SK-N-SH (cell line): ENCODE results near the gene PMM2. TPM values are rescaled to one million over a fixed set of nuclear protein-coding genes. Genes with fewer than 3 reads are reported as not detected.

Experiments used
- CTCF ChIA-PET: fragments of 300-600, 350-600 bp; formaldehyde crosslinking; extraction: SDS; loops from one replicate; lab custom pipeline; 2021; lab: Yijun Ruan, JAX
- POLR2A ChIA-PET: fragments of 350-600 bp; sonication (Branson Sonifier 250); formaldehyde crosslinking; extraction: SDS; loops from one replicate; lab custom pipeline; 2020; ENCODE audit warnings: antibody characterized with exemption, inconsistent platforms; lab: Yijun Ruan, JAX
- DNase-seq: peaks from one replicate; pipeline ENCODE4 v3.0.0; 2012
- H2AFZ ChIP-seq: fragments of 200-600 bp; sonication (generic); 2 replicates; pipeline ENCODE4 v1.8.1; 2016; ENCODE audit warnings: antibody characterized with exemption, mild to moderate bottlenecking, low read depth
- H3F3A ChIP-seq: fragments of 200-600 bp; sonication (generic); replicated peaks from 2 replicates; pipeline ENCODE3; 2016; ENCODE audit warnings: antibody characterized with exemption, mild to moderate bottlenecking; ENCODE audit not compliant: insufficient read depth
- H3K27ac ChIP-seq, 2 experiments: fragments of 200-500 bp in 1 of 2; fragments of 200-600 bp in 1 of 2; sonication (Bioruptor generic) in 1 of 2; sonication (generic), shearing (Covaris generic) in 1 of 2; 2 replicates each; pipeline versions ENCODE4 v1.5.1 to v1.6.1; 2014 to 2016; ENCODE audit warnings: low read depth in 2 of 2, inconsistent platforms in 1 of 2, low read length in 1 of 2, mild to moderate bottlenecking in 1 of 2, mixed read lengths in 1 of 2
- H3K27me3 ChIP-seq: fragments of 200-600 bp; sonication (generic), shearing (Covaris generic); 2 replicates; pipeline ENCODE4 v1.6.1; 2016; ENCODE audit warnings: mixed run types; ENCODE audit not compliant: insufficient read depth
- H3K36me3 ChIP-seq, 2 experiments: fragments of 200-500 bp in 1 of 2; fragments of 200-600 bp in 1 of 2; sonication (Bioruptor generic) in 1 of 2; sonication (generic) in 1 of 2; replicated peaks in 1 of 2; 2 replicates each; pipeline versions ENCODE3 to v1.5.1; 2014 to 2016; ENCODE audit warnings: low read length in 1 of 2, mild to moderate bottlenecking in 1 of 2; ENCODE audit not compliant: insufficient read depth in 2 of 2, control insufficient read depth in 1 of 2
- H3K4me1 ChIP-seq, 2 experiments: fragments of 200-500 bp in 1 of 2; fragments of 200-600 bp in 1 of 2; sonication (Bioruptor generic) in 1 of 2; sonication (generic), shearing (Covaris generic) in 1 of 2; 2 replicates each; pipeline versions ENCODE4 v1.5.1 to v1.6.1; 2014 to 2016; ENCODE audit warnings: low read depth in 1 of 2, low read length in 1 of 2, mixed run types in 1 of 2; ENCODE audit not compliant: insufficient read depth in 2 of 2, control insufficient read depth in 1 of 2
- H3K4me2 ChIP-seq: fragments of 200-600 bp; sonication (generic), shearing (Covaris generic); 2 replicates; pipeline ENCODE4 v1.6.1; 2017; ENCODE audit warnings: mixed run types
- H3K4me3 ChIP-seq, 2 experiments: fragments of 200-500 bp in 1 of 2; fragments of 200-600 bp in 1 of 2; sonication (Bioruptor generic) in 1 of 2; sonication (generic), shearing (Covaris generic) in 1 of 2; 2 replicates each; pipeline versions ENCODE4 v1.5.1 to v1.8.1; 2014 to 2016; ENCODE audit warnings: low read depth in 2 of 2, inconsistent platforms in 1 of 2, low read length in 1 of 2, mild to moderate bottlenecking in 1 of 2, mixed read lengths in 1 of 2, moderate library complexity in 1 of 2
- H3K79me2 ChIP-seq: fragments of 200-600 bp; sonication (generic); 2 replicates; pipeline ENCODE4 v1.8.1; 2017; ENCODE audit warnings: mild to moderate bottlenecking; ENCODE audit not compliant: insufficient read depth
- H3K9ac ChIP-seq: fragments of 200-600 bp; sonication (generic); 2 replicates; pipeline ENCODE4 v1.6.1; 2017; ENCODE audit warnings: mixed run types
- H3K9me2 ChIP-seq: fragments of 200-600 bp; sonication (generic); 2 replicates; pipeline ENCODE4 v1.6.1; 2017; ENCODE audit warnings: mixed run types
- H3K9me3 ChIP-seq: fragments of 200-600 bp; sonication (generic); 2 replicates; pipeline ENCODE4 v1.6.1; 2017; ENCODE audit warnings: mixed run types, mild to moderate bottlenecking, moderate library complexity
- H4K20me1 ChIP-seq: fragments of 200-600 bp; sonication (generic); 2 replicates; pipeline ENCODE4 v1.6.1; 2017; ENCODE audit warnings: mild to moderate bottlenecking, mixed run types; ENCODE audit not compliant: insufficient read depth
- CHD2 ChIP-seq: fragments of 150-350 bp; IDR thresholded peaks from 2 replicates; pipeline ENCODE4 v1.6.1; 2018; ENCODE audit warnings: low read length; ENCODE audit not compliant: partially characterized antibody
- EP300 ChIP-seq, 2 experiments: IDR thresholded peaks; 2 replicates each; pipeline versions ENCODE4 v1.4.0 to v1.6.1; 2012; ENCODE audit warnings: borderline replicate concordance in 1 of 2, low read depth in 1 of 2, low read length in 1 of 2
- EZH2phosphoT487 ChIP-seq: fragments of 200-600 bp; sonication (generic); IDR thresholded peaks from 2 replicates; pipeline ENCODE4 v1.6.1; 2017; ENCODE audit warnings: low read depth, mixed run types, mild to moderate bottlenecking, antibody characterized with exemption, moderate library complexity, borderline replicate concordance
- FOXJ3 ChIP-seq: sonication (generic); formaldehyde crosslinking; IDR thresholded peaks from 2 replicates; pipeline ENCODE4 v1.5.1; 2020; ENCODE audit warnings: mild to moderate bottlenecking, missing genetic modification reagents
- GATA2 ChIP-seq: sonication (generic); formaldehyde crosslinking; IDR thresholded peaks from 2 replicates; pipeline ENCODE4 v1.5.0; 2020; ENCODE audit warnings: mild to moderate bottlenecking, missing genetic modification reagents
- MEF2A ChIP-seq: IDR thresholded peaks from 2 replicates; pipeline ENCODE4 v1.4.0; 2012; ENCODE audit warnings: low read depth, borderline replicate concordance
- MXI1 ChIP-seq: IDR thresholded peaks from 2 replicates; pipeline ENCODE4 v1.6.1; 2012; ENCODE audit warnings: mild to moderate bottlenecking, low read depth, low read length, improper control_type of control experiment
- NFIC ChIP-seq: IDR thresholded peaks from 2 replicates; pipeline ENCODE4 v1.4.0; 2012; ENCODE audit warnings: borderline replicate concordance
- NRF1 ChIP-seq: IDR thresholded peaks from 2 replicates; pipeline ENCODE4 v1.6.1; 2012; ENCODE audit warnings: low read depth, mild to moderate bottlenecking, low read length
- PBX3 ChIP-seq: IDR thresholded peaks from 2 replicates; pipeline ENCODE4; 2012
- POLR2AphosphoS5 ChIP-seq: IDR thresholded peaks from 2 replicates; pipeline ENCODE4 v1.6.1; 2012; ENCODE audit warnings: low read depth, low read length
- RAD21 ChIP-seq: IDR thresholded peaks from 2 replicates; pipeline ENCODE4 v1.6.1; 2012; ENCODE audit warnings: mild to moderate bottlenecking, low read length
- RCOR1 ChIP-seq: fragments of 150-350 bp; IDR thresholded peaks from 2 replicates; pipeline ENCODE4 v1.6.1; 2017; ENCODE audit warnings: antibody characterized with exemption, low read length
- RXRA ChIP-seq: IDR thresholded peaks from 2 replicates; pipeline ENCODE4 v1.4.0; 2012; ENCODE audit warnings: low read depth, mild to moderate bottlenecking, borderline replicate concordance
- SIN3A ChIP-seq: IDR thresholded peaks from 2 replicates; pipeline ENCODE4 v1.6.1; 2012; ENCODE audit warnings: low read depth, mild to moderate bottlenecking, low read length, moderate library complexity, borderline replicate concordance
- ZBTB33 ChIP-seq: IDR thresholded peaks from 2 replicates; pipeline ENCODE4 v1.4.0; 2012; ENCODE audit warnings: low read depth, borderline replicate concordance
- WGBS: methylation state at CpG from one replicate; pipeline ENCODE4 v1.1.6; 2017; ENCODE audit warnings: low lambda C conversion rate; 5-methylcytosine and 5-hydroxymethylcytosine counted together
- polyA plus RNA-seq, 3 experiments: library from polyadenylated mRNA; depleted of rRNA; stranded (reverse); fragments of >200 nt; gene quantifications; 2 replicates each; pipeline ENCODE4 v1.2.3, GENCODE V29; 2012
- TF ChIP-seq, protein P1 (sequence below): fragments of 150-350 bp; IDR thresholded peaks from 2 replicates; pipeline ENCODE4 v1.6.1; 2016; ENCODE audit warnings: mild to moderate bottlenecking, low read depth, low read length

The PMM2 gene
- polyA plus RNA-seq, 1 of the 3 experiments (the other 2 are of a cell fraction) = 24.3 TPM

DNA sequence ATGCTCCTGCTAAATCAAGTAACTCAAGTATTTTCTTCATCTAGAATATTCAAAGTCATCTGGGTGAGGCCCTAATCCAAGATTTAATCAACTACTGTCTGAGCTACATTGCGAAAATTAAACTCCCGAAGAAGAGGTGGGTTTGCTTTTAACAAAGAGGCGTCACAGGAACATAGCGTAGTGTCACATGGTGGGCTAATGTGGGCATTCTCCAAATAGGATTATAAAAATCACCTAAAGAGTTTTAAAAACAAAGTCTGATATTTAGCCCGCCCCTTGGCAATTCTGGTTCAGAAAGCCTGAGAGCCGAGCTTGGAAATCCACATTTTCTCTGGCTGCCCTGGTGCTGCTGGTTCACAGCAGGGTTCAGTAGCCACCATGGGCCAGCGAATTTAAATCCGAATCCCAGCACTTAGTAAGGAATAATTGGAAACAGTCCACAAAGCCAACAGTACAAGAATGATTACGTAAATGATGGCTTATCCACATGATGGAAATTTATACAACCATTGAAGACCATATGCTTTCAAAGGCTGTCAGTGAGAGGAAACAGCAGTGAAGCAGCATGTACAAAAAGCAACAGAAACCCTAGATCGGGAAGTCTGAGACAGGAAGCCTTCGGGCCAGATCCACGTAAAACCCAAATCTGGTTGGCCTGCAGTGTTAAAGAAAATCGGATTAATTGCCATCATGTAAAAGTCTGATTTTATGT is 8.8 kb downstream of the PMM2 start:
- peaks cover 40% of the 10 kb centered on the region for H4K20me1 ChIP-seq
- TF ChIP-seq CHD2 (peak; percentile 44), RCOR1 (peak; percentile 79), PBX3 (no peak), RAD21 (peak; percentile 34; the same call in 1 of the 2 replicates), RXRA (no peak), MXI1 (peak; percentile 97), ZBTB33 (no peak), FOXJ3 (CRISPR knock-in tag) (peak; percentile 44; the same call in 1 of the 2 replicates), EP300 (IDR thresholded peaks at IDR 0.05; ENCODE audit: borderline replicate concordance in 1 of 2, low read depth in 1 of 2, low read length in 1 of 2) (peak in 1 of 2 experiments; percentile 72; a peak in 1 of 4 replicates)
- TF ChIP-seq, protein P1, sequence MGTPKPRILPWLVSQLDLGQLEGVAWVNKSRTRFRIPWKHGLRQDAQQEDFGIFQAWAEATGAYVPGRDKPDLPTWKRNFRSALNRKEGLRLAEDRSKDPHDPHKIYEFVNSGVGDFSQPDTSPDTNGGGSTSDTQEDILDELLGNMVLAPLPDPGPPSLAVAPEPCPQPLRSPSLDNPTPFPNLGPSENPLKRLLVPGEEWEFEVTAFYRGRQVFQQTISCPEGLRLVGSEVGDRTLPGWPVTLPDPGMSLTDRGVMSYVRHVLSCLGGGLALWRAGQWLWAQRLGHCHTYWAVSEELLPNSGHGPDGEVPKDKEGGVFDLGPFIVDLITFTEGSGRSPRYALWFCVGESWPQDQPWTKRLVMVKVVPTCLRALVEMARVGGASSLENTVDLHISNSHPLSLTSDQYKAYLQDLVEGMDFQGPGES = no peak
- POLR2A ChIA-PET = interaction anchor here (0.9 kb wide), 1 partner anchor 62 kb away, joined by 7 read pairs; the partner anchor contains the start of gene CARHSP1

GRCh38 chr16:8807189-8807588 is 9.6 kb downstream of the PMM2 start:
- H4K20me1 ChIP-seq = peaks cover 32% of the 10 kb centered on the region
- H3K27ac ChIP-seq = peak overlapping the region in 1 of 2 experiments; percentile 88; a peak in 2 of 4 replicates

More for the DNA sequence above, 8.8 kb downstream of the PMM2 start:
- CTCF ChIA-PET = interaction anchor here (0.8 to 2.0 kb wide), 3 partner anchors 130 to 202 kb away, joined by 3 to 5 read pairs (median 5); no protein-coding TSS in a partner anchor
- WGBS = 78% methylated on average over 13 of the region's 13 CpGs
- Histone ChIP-seq H3K27ac (peak overlapping the region in 1 of 2 experiments; percentile 88; a peak in 2 of 4 replicates), H3K4me3 (no peak overlapping the region), H3K4me1 (peaks cover 0 to 32% of the 10 kb centered on the region in 2 experiments; a peak in 1 of 4 replicates), H3F3A (no peaks in the 10 kb centered on the region), H3K9ac (no peak overlapping the region), H3K9me3 (no peaks in the 10 kb centered on the region), H2AFZ (no peak overlapping the region), H3K36me3 (peaks cover 71 to 90% of the 10 kb centered on the region in 2 experiments), H3K27me3 (no peaks in the 10 kb centered on the region), H3K79me2 (peaks cover 94% of the 10 kb centered on the region), H3K9me2 (no peaks in the 10 kb centered on the region), H3K4me2 (no peak overlapping the region)
- peak; percentile 56 for DNase-seq

More at GRCh38 chr16:8807189-8807588, 9.6 kb downstream of the PMM2 start:
- Histone ChIP-seq H2AFZ (no peak overlapping the region), H3K4me2 (no peak overlapping the region), H3K9ac (no peak overlapping the region), H3K4me1 (peaks cover 0 to 34% of the 10 kb centered on the region in 2 experiments; a peak in 1 of 4 replicates), H3K9me2 (no peaks in the 10 kb centered on the region), H3K79me2 (peaks cover 87% of the 10 kb centered on the region), H3K36me3 (peaks cover 72 to 91% of the 10 kb centered on the region in 2 experiments), H3K4me3 (no peak overlapping the region), H3K27me3 (no peaks in the 10 kb centered on the region), H3K9me3 (no peaks in the 10 kb centered on the region), H3F3A (no peaks in the 10 kb centered on the region)
- POLR2A ChIA-PET = no interaction called here
- WGBS = 89% methylated on average over 5 of the region's 5 CpGs
- TF ChIP-seq POLR2AphosphoS5 (no peak), NRF1 (no peak), MEF2A (no peak), GATA2 (no peak), NFIC (no peak), RXRA (no peak), EZH2phosphoT487 (no peak), SIN3A (no peak)
- CTCF ChIA-PET = no interaction called here
- no peak for DNase-seq
